K562 (cell line): ENCODE results near the gene PRKD2. TPM values are rescaled to one million over a fixed set of nuclear protein-coding genes. Genes with fewer than 3 reads are reported as not detected.
A peak's percentile ranks its signal among the peaks of the same experiment; 100 is the strongest.

Experiments
- BDP1 ChIP-seq: IDR thresholded peaks from 3 replicates; pipeline ENCODE4 v1.6.1; 2011; ENCODE audit not compliant: insufficient read length, insufficient read depth
- CBX2 ChIP-seq: fragments of 200-600 bp; sonication (generic); IDR thresholded peaks from one replicate; pipeline ENCODE4 v1.6.1; 2012; ENCODE audit warnings: mild to moderate bottlenecking, low read length, inconsistent platforms; ENCODE audit not compliant: insufficient read depth, poor library complexity, severe bottlenecking
- CC2D1A ChIP-seq: fragments of 450-650 bp; IDR thresholded peaks from 2 replicates; pipeline ENCODE4 v1.6.1; 2017; ENCODE audit warnings: mild to moderate bottlenecking
- CCNT2 ChIP-seq: IDR thresholded peaks from 2 replicates; pipeline ENCODE4 v1.6.1; 2011; ENCODE audit warnings: borderline replicate concordance, low read depth, mild to moderate bottlenecking, moderate library complexity, mixed read lengths, low read length; ENCODE audit not compliant: insufficient read length; ENCODE audit errors: extremely low read depth
- EHMT2 ChIP-seq: fragments of 450-650 bp; IDR thresholded peaks from 2 replicates; pipeline ENCODE4 v1.6.1; 2018; ENCODE audit warnings: antibody characterized with exemption
- GABPB2 ChIP-seq: fragments of 250-450 bp; sonication (Bioruptor Pico); conservative IDR thresholded peaks from 2 replicates; pipeline ENCODE4 v1.5.1; 2021; ENCODE audit warnings: mild to moderate bottlenecking
- GATAD2B ChIP-seq: fragments of 450-650 bp; IDR thresholded peaks from 2 replicates; pipeline ENCODE4 v1.6.1; 2017; ENCODE audit warnings: mild to moderate bottlenecking, borderline replicate concordance
- HNRNPK ChIP-seq: fragments of 200-400 bp; formaldehyde crosslinking; IDR thresholded peaks from one replicate; pipeline ENCODE4 v1.6.1; 2018; ENCODE audit warnings: mild to moderate bottlenecking, low read depth, low read length; ENCODE audit not compliant: poor library complexity, severe bottlenecking
- KDM1A ChIP-seq, 2 experiments: fragments of 450-650 bp; IDR thresholded peaks; 2 replicates each; pipeline ENCODE4 v1.6.1; 2016; ENCODE audit warnings: mild to moderate bottlenecking in 2 of 2
- PCBP1 ChIP-seq: fragments of 200-400 bp; formaldehyde crosslinking; IDR thresholded peaks from 2 replicates; pipeline ENCODE4 v1.6.1; 2018; ENCODE audit warnings: mild to moderate bottlenecking, low read depth, low read length; ENCODE audit not compliant: poor library complexity, severe bottlenecking
- PTTG1 ChIP-seq: fragments of 450-650 bp; IDR thresholded peaks from 2 replicates; pipeline ENCODE4 v1.6.1; 2016; ENCODE audit warnings: low read depth, mild to moderate bottlenecking, missing genetic modification characterization, missing compliant biosample characterization
- RB1 ChIP-seq: fragments of 450-650 bp; IDR thresholded peaks from 2 replicates; pipeline ENCODE4 v1.6.1; 2017; ENCODE audit warnings: low read depth, mild to moderate bottlenecking
- TAF1 ChIP-seq: IDR thresholded peaks from 2 replicates; pipeline ENCODE4 v1.6.1; 2011; ENCODE audit warnings: mild to moderate bottlenecking, low read length, moderate library complexity; ENCODE audit not compliant: insufficient read depth, control insufficient read depth, severe bottlenecking; ENCODE audit errors: extremely low read depth
- TAF7 ChIP-seq: fragments of 450-650 bp; IDR thresholded peaks from 2 replicates; pipeline ENCODE4 v1.6.1; 2016; ENCODE audit warnings: missing genetic modification characterization, missing compliant biosample characterization
- TRIM24 ChIP-seq, 2 experiments: fragments of 450-650 bp; IDR thresholded peaks; 2 replicates each; pipeline ENCODE4 v1.6.1; 2016
- ZC3H8 ChIP-seq: fragments of 450-650 bp; IDR thresholded peaks from 2 replicates; pipeline ENCODE4 v1.6.1; 2017
- ZEB2 ChIP-seq: fragments of 450-650 bp; IDR thresholded peaks from 2 replicates; pipeline ENCODE4 v1.6.1; 2016
- ZFP36 ChIP-seq: fragments of 150-350 bp; IDR thresholded peaks from 2 replicates; pipeline ENCODE4 v1.6.1; 2018; ENCODE audit warnings: low read length, low read depth; ENCODE audit not compliant: partially characterized antibody
- ZNF41 ChIP-seq: fragments of 250-450 bp; sonication (Bioruptor Pico); conservative IDR thresholded peaks from 2 replicates; pipeline ENCODE4 v1.4.0; 2020; ENCODE audit warnings: mild to moderate bottlenecking
- polyA plus RNA-seq, 8 experiments: library from polyadenylated mRNA; depleted of rRNA in 4 of 8; stranded (reverse) in 5 of 8; unstranded in 3 of 8; fragments of >200 nt; fragmentation: Nextera tagmentation in 2 of 8; fragmentation: Illumina TruSeq in 1 of 8; extraction: Ambion mirVana in 2 of 8; extraction: Trizol in 1 of 8; gene quantifications; 2 replicates each; pipeline versions ENCODE4 v1.2.1 to v1.2.3, GENCODE V29; 2011 to 2014; ENCODE audit warnings: inconsistent platforms in 1 of 8, missing spikeins in 1 of 8
- total RNA-seq, 7 experiments: library from RNA; depleted of rRNA in 6 of 7; stranded (reverse); fragments of >200 nt in 6 of 7; fragmentation: Illumina TruSeq in 2 of 7; extraction: Trizol in 2 of 7; gene quantifications; 2 replicates each; pipeline versions ENCODE4 v1.2.1 to v1.2.3, GENCODE V29; 2011 to 2021; ENCODE audit warnings: low replicate concordance in 1 of 7
- TF ChIP-seq, protein P1 (sequence below): conservative IDR thresholded peaks from 2 replicates; pipeline ENCODE4 v1.6.1; 2011; ENCODE audit warnings: low read depth, mild to moderate bottlenecking, low read length; ENCODE audit not compliant: control insufficient read depth
- TF ChIP-seq, protein P2 (sequence below): fragments of 250-450 bp; sonication (Bioruptor Pico); IDR thresholded peaks from 2 replicates; pipeline ENCODE4 v1.4.0; 2020
- TF ChIP-seq, protein P3 (sequence below): fragments of 450-650 bp; formaldehyde crosslinking; IDR thresholded peaks from 2 replicates; pipeline ENCODE4 v1.4.0; 2020; ENCODE audit warnings: mild to moderate bottlenecking, moderate library complexity
- TF ChIP-seq, protein P4 (sequence below): fragments of 450-650 bp; formaldehyde crosslinking; IDR thresholded peaks from 2 replicates; pipeline ENCODE4 v1.4.0; 2022; ENCODE audit warnings: missing genetic modification characterization

PRKD2 gene
- total and polyA plus RNA-seq, 9 of the 15 experiments (the other 6 are each of a cell fraction or from before 2014, with no cell fraction given): 1.8 to 60.0 (median 15.0) TPM

DNA sequence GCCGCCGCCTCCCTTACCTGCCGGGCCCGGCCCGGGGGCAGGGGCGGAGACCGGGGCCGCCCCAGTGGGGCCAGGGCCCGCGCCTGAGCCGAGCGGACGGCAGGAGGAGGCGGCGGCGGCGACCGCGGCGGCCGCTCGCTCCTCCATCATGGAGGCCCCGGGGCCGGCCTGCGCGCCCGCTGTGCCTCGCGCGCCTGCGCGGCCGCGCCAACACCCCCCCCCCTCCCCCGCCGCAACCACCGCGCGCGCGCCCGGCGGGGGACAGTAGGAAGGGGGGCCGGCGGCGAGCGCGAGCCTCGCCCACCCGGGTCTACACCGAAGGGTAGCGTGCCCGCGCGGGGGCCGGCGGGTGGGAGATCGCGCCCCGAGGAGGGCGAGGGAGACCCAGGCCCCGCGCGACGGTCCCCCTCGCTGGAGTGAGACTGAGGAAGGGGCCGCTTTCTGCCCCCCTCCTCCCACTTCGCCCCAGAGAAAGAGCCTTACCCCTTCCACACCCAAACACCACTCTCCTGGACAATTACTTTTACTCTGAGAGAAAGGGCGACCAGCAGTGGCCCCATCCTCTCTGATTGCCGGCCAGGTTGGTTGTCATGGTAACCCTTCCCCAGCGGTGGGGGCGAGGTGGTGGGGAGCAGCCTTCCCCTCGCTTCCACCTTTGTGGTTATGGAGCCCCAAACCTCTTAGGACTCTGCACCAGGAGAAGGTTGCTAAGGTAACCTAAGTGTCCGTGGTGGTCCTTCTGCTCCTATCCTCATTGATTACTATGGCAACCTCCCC, 29.6 kb upstream of the PRKD2 start, which contains the start of gene STRN4 (continued):
- TF ChIP-seq EHMT2 (no peak), ZFP36 (no peak), CC2D1A (no peak), BDP1 (no peak), TAF1 (peak; percentile 3), PTTG1 (tag) (no peak), GABPB2 (CRISPR knock-in tag) (no peak), HNRNPK (no peak), ZNF41 (CRISPR knock-in tag) (no peak), KDM1A (IDR thresholded peaks at IDR 0.05) (peak; percentile 60 to 66; a peak in 2 of 4 replicates), GATAD2B (0 out of 2 replicates have a peak, but pooled peaks have one; percentile 79), TAF7 (tag) (no peak), ZC3H8 (no peak), CBX2 (no peak), PCBP1 (peak; percentile 6), RB1 (0 out of 2 replicates have a peak, but pooled peaks have one; percentile 13), ZEB2 (no peak), CCNT2 (peak; percentile 35), TRIM24 (IDR thresholded peaks at IDR 0.05) (no peak)
- TF ChIP-seq, protein P1, sequence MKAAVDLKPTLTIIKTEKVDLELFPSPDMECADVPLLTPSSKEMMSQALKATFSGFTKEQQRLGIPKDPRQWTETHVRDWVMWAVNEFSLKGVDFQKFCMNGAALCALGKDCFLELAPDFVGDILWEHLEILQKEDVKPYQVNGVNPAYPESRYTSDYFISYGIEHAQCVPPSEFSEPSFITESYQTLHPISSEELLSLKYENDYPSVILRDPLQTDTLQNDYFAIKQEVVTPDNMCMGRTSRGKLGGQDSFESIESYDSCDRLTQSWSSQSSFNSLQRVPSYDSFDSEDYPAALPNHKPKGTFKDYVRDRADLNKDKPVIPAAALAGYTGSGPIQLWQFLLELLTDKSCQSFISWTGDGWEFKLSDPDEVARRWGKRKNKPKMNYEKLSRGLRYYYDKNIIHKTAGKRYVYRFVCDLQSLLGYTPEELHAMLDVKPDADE: peak; percentile 18; the same call in 1 of the 2 replicates
- TF ChIP-seq, protein P2, sequence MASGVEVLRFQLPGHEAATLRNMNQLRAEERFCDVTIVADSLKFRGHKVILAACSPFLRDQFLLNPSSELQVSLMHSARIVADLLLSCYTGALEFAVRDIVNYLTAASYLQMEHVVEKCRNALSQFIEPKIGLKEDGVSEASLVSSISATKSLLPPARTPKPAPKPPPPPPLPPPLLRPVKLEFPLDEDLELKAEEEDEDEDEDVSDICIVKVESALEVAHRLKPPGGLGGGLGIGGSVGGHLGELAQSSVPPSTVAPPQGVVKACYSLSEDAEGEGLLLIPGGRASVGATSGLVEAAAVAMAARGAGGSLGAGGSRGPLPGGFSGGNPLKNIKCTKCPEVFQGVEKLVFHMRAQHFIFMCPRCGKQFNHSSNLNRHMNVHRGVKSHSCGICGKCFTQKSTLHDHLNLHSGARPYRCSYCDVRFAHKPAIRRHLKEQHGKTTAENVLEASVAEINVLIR (CRISPR knock-in tag): no peak
- TF ChIP-seq, protein P3, sequence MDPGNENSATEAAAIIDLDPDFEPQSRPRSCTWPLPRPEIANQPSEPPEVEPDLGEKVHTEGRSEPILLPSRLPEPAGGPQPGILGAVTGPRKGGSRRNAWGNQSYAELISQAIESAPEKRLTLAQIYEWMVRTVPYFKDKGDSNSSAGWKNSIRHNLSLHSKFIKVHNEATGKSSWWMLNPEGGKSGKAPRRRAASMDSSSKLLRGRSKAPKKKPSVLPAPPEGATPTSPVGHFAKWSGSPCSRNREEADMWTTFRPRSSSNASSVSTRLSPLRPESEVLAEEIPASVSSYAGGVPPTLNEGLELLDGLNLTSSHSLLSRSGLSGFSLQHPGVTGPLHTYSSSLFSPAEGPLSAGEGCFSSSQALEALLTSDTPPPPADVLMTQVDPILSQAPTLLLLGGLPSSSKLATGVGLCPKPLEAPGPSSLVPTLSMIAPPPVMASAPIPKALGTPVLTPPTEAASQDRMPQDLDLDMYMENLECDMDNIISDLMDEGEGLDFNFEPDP: no peak
- TF ChIP-seq, protein P4, sequence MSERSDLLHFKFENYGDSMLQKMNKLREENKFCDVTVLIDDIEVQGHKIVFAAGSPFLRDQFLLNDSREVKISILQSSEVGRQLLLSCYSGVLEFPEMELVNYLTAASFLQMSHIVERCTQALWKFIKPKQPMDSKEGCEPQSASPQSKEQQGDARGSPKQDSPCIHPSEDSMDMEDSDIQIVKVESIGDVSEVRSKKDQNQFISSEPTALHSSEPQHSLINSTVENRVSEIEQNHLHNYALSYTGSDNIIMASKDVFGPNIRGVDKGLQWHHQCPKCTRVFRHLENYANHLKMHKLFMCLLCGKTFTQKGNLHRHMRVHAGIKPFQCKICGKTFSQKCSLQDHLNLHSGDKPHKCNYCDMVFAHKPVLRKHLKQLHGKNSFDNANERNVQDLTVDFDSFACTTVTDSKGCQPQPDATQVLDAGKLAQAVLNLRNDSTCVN (CRISPR knock-in tag): no peak
